Measurements from ENCODE around the gene ADAD2. TPM values are rescaled to one million over a fixed set of nuclear protein-coding genes. Genes with fewer than 3 reads are reported as not detected.
A peak's percentile ranks its signal among the peaks of the same experiment; 100 is the strongest.

The ADAD2 gene
- total and polyA plus RNA-seq, 10 of the 15 experiments (the other 5 are each of a cell fraction or from before 2014, with no cell fraction given) = 0.44 to 0.68 (median 0.51) TPM; not detected in 7

DNA sequence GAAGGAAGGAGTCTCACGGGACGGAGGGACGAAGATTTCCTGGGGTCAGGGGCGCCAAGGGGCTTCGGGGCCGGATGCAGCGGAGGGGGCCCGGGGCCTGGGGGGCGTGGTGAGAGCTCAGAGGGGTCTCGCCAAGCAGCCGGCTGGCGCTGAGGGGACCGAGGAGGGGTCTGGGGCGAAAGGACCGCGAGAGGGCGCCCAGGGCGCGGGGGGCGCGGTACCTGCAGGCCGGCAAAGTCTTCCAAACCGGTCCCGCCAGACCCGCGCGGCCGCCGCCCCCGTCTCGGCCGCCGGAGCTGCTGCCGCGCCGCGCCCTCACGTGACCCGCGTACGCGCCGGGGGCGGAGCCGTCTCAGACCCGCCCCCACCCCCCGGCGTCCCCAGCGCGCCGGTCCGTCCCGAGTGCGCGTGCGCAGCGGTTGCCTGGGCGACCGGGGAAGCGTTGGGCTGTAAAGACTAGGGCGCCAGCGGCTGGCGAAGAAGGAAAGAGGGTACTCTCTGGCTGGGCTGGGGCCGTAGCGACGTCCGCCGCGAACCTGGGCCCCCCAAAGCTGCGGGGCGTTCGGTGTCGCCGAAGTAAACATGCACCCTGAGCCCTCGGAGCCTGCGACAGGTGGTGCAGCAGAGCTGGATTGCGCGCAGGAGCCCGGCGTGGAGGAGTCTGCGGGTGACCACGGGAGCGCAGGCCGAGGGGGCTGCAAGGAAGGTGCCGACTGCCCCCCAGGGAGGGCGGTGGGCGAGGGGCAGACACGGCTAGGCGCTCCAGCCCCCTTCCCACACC is 45.9 kb upstream of the ADAD2 start, which contains the start of the genes DNAAF1 and HSDL1 (continued):
- TF ChIP-seq NFXL1 (IDR thresholded peaks at IDR 0.05; ENCODE audit: borderline replicate concordance) (no peak), WRNIP1 (IDR thresholded peaks at IDR 0.05; ENCODE audit: borderline replicate concordance, low read depth, low read length) (no peak), ESRRA (IDR thresholded peaks at IDR 0.05; ENCODE audit: low read length) (no peak), NBN (IDR thresholded peaks at IDR 0.05) (no peak), BCL11A (IDR thresholded peaks at IDR 0.05; ENCODE audit: low read depth, low read length) (no peak), LARP7 (IDR thresholded peaks at IDR 0.05) (peak; percentile 83), STAT3 (IDR thresholded peaks at IDR 0.05; ENCODE audit: low read depth, low read length) (no peak), SIN3A (IDR thresholded peaks at IDR 0.05; ENCODE audit: low read depth, low read length) (peak; percentile 69; the same call in 1 of the 2 replicates), KLF5 (IDR thresholded peaks at IDR 0.05; ENCODE audit: partially characterized antibody) (peak; percentile 57), ZNF24 (IDR thresholded peaks at IDR 0.05) (no peak), SMARCA5 (IDR thresholded peaks at IDR 0.05) (0 out of 2 replicates have a peak, but pooled peaks have one; percentile 51), MEF2A (IDR thresholded peaks at IDR 0.05; ENCODE audit: insufficient read depth, low read depth, low read length) (no peak), CHD1 (IDR thresholded peaks at IDR 0.05; ENCODE audit: low read depth, low read length) (no peak), SREBF2 (IDR thresholded peaks at IDR 0.05; ENCODE audit: low read length) (no peak)
- TF ChIP-seq, protein P1, sequence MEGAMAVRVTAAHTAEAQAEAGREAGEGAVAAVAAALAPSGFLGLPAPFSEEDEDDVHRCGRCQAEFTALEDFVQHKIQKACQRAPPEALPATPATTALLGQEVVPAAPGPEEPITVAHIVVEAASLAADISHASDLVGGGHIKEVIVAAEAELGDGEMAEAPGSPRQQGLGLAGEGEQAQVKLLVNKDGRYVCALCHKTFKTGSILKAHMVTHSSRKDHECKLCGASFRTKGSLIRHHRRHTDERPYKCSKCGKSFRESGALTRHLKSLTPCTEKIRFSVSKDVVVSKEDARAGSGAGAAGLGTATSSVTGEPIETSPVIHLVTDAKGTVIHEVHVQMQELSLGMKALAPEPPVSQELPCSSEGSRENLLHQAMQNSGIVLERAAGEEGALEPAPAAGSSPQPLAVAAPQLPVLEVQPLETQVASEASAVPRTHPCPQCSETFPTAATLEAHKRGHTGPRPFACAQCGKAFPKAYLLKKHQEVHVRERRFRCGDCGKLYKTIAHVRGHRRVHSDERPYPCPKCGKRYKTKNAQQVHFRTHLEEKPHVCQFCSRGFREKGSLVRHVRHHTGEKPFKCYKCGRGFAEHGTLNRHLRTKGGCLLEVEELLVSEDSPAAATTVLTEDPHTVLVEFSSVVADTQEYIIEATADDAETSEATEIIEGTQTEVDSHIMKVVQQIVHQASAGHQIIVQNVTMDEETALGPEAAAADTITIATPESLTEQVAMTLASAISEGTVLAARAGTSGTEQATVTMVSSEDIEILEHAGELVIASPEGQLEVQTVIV (IDR thresholded peaks at IDR 0.05; ENCODE audit: borderline replicate concordance, partially characterized antibody) = no peak
- TF ChIP-seq, protein P2, sequence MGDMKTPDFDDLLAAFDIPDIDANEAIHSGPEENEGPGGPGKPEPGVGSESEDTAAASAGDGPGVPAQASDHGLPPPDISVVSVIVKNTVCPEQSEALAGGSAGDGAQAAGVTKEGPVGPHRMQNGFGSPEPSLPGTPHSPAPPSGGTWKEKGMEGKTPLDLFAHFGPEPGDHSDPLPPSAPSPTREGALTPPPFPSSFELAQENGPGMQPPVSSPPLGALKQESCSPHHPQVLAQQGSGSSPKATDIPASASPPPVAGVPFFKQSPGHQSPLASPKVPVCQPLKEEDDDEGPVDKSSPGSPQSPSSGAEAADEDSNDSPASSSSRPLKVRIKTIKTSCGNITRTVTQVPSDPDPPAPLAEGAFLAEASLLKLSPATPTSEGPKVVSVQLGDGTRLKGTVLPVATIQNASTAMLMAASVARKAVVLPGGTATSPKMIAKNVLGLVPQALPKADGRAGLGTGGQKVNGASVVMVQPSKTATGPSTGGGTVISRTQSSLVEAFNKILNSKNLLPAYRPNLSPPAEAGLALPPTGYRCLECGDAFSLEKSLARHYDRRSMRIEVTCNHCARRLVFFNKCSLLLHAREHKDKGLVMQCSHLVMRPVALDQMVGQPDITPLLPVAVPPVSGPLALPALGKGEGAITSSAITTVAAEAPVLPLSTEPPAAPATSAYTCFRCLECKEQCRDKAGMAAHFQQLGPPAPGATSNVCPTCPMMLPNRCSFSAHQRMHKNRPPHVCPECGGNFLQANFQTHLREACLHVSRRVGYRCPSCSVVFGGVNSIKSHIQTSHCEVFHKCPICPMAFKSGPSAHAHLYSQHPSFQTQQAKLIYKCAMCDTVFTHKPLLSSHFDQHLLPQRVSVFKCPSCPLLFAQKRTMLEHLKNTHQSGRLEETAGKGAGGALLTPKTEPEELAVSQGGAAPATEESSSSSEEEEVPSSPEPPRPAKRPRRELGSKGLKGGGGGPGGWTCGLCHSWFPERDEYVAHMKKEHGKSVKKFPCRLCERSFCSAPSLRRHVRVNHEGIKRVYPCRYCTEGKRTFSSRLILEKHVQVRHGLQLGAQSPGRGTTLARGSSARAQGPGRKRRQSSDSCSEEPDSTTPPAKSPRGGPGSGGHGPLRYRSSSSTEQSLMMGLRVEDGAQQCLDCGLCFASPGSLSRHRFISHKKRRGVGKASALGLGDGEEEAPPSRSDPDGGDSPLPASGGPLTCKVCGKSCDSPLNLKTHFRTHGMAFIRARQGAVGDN (IDR thresholded peaks at IDR 0.05) = peak; percentile 51
- TF ChIP-seq, protein P3, sequence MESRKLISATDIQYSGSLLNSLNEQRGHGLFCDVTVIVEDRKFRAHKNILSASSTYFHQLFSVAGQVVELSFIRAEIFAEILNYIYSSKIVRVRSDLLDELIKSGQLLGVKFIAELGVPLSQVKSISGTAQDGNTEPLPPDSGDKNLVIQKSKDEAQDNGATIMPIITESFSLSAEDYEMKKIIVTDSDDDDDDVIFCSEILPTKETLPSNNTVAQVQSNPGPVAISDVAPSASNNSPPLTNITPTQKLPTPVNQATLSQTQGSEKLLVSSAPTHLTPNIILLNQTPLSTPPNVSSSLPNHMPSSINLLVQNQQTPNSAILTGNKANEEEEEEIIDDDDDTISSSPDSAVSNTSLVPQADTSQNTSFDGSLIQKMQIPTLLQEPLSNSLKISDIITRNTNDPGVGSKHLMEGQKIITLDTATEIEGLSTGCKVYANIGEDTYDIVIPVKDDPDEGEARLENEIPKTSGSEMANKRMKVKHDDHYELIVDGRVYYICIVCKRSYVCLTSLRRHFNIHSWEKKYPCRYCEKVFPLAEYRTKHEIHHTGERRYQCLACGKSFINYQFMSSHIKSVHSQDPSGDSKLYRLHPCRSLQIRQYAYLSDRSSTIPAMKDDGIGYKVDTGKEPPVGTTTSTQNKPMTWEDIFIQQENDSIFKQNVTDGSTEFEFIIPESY (IDR thresholded peaks at IDR 0.05) = no peak
- TF ChIP-seq, protein P4, sequence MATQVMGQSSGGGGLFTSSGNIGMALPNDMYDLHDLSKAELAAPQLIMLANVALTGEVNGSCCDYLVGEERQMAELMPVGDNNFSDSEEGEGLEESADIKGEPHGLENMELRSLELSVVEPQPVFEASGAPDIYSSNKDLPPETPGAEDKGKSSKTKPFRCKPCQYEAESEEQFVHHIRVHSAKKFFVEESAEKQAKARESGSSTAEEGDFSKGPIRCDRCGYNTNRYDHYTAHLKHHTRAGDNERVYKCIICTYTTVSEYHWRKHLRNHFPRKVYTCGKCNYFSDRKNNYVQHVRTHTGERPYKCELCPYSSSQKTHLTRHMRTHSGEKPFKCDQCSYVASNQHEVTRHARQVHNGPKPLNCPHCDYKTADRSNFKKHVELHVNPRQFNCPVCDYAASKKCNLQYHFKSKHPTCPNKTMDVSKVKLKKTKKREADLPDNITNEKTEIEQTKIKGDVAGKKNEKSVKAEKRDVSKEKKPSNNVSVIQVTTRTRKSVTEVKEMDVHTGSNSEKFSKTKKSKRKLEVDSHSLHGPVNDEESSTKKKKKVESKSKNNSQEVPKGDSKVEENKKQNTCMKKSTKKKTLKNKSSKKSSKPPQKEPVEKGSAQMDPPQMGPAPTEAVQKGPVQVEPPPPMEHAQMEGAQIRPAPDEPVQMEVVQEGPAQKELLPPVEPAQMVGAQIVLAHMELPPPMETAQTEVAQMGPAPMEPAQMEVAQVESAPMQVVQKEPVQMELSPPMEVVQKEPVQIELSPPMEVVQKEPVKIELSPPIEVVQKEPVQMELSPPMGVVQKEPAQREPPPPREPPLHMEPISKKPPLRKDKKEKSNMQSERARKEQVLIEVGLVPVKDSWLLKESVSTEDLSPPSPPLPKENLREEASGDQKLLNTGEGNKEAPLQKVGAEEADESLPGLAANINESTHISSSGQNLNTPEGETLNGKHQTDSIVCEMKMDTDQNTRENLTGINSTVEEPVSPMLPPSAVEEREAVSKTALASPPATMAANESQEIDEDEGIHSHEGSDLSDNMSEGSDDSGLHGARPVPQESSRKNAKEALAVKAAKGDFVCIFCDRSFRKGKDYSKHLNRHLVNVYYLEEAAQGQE (IDR thresholded peaks at IDR 0.05; ENCODE audit: low read depth, low read length) = no peak

All from GM12878 (cell line).